COLO668 (cell line): ENCODE data around the gene DPPA5.
"Not testable (repeated sequence)": the region's sequence is repeated elsewhere in the genome, so short reads cannot be mapped to it uniquely, and the experiment has no call there.

Source experiments
- DNase-seq: peaks from one replicate; lab custom pipeline; 2025; ENCODE audit not compliant: unreplicated experiment; lab: John Stamatoyannopoulos, UW

The DPPA5 gene

GRCh38 chr6:73364549-73364948 is 10.5 kb upstream of the DPPA5 start:
- no peak for DNase-seq

GRCh38 chr6:73364121-73364520 is 10.0 kb upstream of the DPPA5 start:
- DNase-seq, result no peak

GRCh38 chr6:73363537-73363875 is 9.4 kb upstream of the DPPA5 start:
- DNase-seq, result no peak

- DNase-seq, result no peak
Measured at GRCh38 chr6:73362869-73363536, 8.9 kb upstream of the DPPA5 start.

- no peak for DNase-seq
Measured at GRCh38 chr6:73362358-73362757, 8.3 kb upstream of the DPPA5 start, which contains the start of gene KHDC3L. Gene KHDC3L (plus strand): TSS chr6:73362658. CDS start chr6:73362730, 72 bp downstream.

GRCh38 chr6:73349311-73349710 is 4.8 kb downstream of the DPPA5 start:
- DNase-seq, result no peak

GRCh38 chr6:73348550-73349204 is 5.4 kb downstream of the DPPA5 start:
- no peak for DNase-seq

GRCh38 chr6:73343164-73343563 is 10.9 kb downstream of the DPPA5 start:
- no peak for DNase-seq

- no peak for DNase-seq
Measured at GRCh38 chr6:73342174-73342573, 11.9 kb downstream of the DPPA5 start.

GRCh38 chr6:73341335-73341734 is 12.7 kb downstream of the DPPA5 start:
- DNase-seq, result no peak

GRCh38 chr6:73340048-73340447 is 14.0 kb downstream of the DPPA5 start:
- no peak for DNase-seq

- DNase-seq, result no peak
Measured at GRCh38 chr6:73339340-73339739, 14.7 kb downstream of the DPPA5 start.

- no peak for DNase-seq
Measured at GRCh38 chr6:73329201-73329600, 24.9 kb downstream of the DPPA5 start.

- no peak for DNase-seq
Measured at GRCh38 chr6:73328790-73329189, 25.3 kb downstream of the DPPA5 start.

- DNase-seq, result no peak
Measured at GRCh38 chr6:73325656-73326055, 28.4 kb downstream of the DPPA5 start.

GRCh38 chr6:73323323-73323722 is 30.8 kb downstream of the DPPA5 start:
- DNase-seq, result no peak

GRCh38 chr6:73314577-73315492 is 39.2 kb downstream of the DPPA5 start:
- DNase-seq, result no peak

GRCh38 chr6:73310503-73310845 is 43.6 kb downstream of the DPPA5 start:
- not testable (repeated sequence) for DNase-seq

GRCh38 chr6:73309785-73310502 is 44.1 kb downstream of the DPPA5 start:
- peak; percentile 78 for DNase-seq

GRCh38 chr6:73309535-73309784 is 44.6 kb downstream of the DPPA5 start:
- no peak for DNase-seq

GRCh38 chr6:73308712-73309534 is 45.2 kb downstream of the DPPA5 start:
- DNase-seq, result peak; percentile 52
